Astrocyte of the hippocampus (primary cell): Measurements from ENCODE around the gene FCGR2B.
A peak's percentile ranks its signal among the peaks of the same experiment; 100 is the strongest.
"Not testable (repeated sequence)": the region's sequence is repeated elsewhere in the genome, so short reads cannot be mapped to it uniquely, and the experiment has no call there.

Source experiments
- DNase-seq: peaks from one replicate; pipeline ENCODE4 v3.0.0; 2011; ENCODE audit warnings: low read depth, low spot score

Gene FCGR2B

DNA sequence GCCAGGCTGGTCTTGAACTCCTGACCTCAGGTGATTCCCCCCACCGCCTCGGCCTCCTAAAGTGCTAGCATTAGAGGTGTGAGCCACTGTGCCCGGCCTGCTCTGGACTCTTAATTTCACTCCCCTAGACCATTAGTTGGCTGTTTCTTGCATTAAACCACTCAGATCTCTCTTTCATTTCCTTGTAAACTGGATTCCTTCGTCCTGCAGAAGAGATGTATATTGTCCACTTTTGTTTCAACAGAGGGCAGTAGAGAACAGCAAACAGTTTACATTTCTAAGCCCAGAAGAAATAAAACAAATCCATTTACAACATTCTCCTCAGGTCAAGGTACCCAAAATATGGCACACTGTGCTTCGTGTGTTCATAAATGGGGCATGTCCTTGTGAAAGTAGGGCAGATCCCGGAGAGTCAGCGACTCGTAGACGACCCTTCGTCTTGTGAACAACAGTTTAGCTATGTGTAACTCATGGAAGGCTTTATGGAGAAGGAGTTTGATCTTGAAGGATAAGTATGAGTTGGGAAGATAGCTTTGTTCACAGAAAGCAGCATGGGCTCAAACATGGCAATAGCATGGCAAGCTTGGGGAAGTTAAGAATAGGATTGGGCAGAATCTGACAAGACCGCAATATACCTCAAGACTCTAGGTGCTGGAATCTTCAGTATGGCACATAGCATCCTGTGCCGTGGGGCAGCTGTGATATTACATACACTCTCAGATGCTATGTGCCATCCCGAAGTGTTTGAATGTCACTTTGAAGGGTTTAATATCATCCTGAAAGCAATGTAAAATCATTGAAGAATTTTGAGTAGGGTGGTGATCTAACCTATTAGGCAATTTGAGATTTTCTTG, 15.2 kb upstream of the FCGR2B start:
- peak; percentile 43 for DNase-seq

DNA sequence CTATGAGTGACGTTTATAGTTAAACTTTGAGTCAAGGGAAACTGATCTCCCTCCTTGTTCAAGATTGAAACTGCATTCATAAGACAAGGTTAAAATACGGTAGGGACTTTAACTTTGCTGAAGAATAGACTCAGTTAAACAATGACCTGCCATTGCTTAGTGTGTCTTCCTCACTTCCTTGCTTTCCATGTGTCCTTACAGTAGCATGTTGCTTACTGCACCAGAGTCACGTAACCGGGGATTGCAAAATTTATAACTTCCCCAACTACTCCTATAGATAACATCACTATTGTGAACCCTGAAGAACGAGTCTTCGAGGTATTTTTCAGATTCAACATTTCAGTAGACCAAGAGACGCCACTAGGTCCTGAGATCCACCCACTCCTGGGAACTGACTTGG, 9.4 kb upstream of the FCGR2B start:
- not testable (repeated sequence) for DNase-seq

GRCh38 chr1:161653971-161654370, 9.0 kb upstream of the FCGR2B start:
- not testable (repeated sequence) for DNase-seq

- not testable (repeated sequence) for DNase-seq
These were observed 4.4 kb upstream of the FCGR2B start for GRCh38 chr1:161658524-161658923.

- DNase-seq, result not testable (repeated sequence)
These were observed 1.2 kb upstream of the FCGR2B start for GRCh38 chr1:161661660-161662311.

DNA sequence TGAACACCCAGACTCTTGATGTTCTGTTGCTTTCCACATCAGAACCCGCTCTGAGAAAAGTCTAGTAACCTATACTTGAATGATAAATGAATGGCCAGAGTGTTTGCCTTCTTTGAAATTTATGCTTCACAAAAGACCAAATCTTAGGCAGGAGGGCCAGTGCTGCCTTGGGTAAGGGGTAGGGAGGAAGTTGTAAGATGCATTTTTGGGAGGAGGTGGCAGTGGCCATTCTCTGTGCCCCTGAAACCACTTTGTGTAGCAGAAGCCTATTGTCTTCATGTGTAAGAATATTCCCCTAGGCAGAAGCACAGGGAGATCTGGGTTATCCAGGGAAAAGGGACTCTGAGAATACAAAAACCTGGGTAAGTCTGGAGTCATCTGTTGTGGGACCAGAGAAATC, 626 bp downstream of the FCGR2B start:
- not testable (repeated sequence) for DNase-seq

- DNase-seq, result not testable (repeated sequence)
These were observed 1.7 kb downstream of the FCGR2B start for GRCh38 chr1:161664689-161665088.

DNA sequence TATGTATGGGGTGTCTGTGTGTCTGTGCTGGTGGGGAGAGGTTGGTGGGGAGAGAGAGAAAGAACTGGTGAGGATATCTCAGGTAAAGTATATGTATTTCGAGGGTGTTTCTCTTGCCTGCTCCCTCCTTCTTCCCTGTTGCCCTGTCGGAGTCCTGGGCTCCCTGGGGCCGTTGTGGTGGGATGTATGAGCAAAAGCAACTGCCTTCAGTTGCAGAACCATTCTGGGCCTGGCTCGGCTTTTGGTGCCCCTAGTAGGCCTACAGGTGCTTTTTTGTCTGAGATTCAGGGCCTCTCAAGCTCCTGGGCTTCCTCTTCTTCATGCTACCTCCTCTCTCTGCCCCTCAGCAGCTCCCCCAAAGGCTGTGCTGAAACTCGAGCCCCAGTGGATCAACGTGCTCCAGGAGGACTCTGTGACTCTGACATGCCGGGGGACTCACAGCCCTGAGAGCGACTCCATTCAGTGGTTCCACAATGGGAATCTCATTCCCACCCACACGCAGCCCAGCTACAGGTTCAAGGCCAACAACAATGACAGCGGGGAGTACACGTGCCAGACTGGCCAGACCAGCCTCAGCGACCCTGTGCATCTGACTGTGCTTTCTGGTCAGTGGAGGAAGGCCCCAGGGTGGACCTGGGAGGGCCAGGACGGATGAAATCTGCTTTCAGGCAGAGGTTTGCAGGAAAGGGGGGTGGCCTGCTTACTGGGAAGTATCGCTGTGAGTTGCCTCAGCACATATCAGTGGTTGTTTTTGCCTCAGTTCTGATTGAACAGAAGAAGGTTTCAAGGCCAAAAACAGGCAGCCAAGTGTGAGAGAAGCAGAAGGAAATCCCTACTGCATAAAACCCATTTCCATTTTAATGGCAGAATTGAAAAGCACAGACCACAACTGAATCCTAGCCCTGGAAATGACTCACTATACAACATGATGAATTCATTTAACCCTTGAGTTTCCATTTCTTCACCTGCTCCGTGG, 8.4 kb downstream of the FCGR2B start:
- peak; percentile 63 for DNase-seq

DNA sequence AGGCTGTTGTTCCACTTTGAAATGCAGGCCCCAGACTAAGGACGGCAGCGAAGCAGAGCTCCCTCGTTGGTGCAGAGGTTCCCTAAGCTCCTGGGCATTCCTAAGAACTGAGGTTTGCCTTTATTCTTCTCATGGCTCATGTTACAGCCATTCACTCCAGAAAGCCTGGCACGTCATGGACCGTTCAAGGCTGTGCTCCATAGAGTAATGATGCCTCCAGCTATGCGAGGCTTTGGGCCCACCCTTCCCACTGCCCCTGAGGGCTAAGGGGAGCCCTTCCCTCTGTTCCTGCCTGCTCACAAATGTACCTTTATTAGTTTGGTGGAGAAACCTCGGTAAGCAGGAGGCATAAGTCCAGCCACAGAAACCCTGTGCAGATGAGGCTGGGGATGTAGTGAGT, 10.5 kb downstream of the FCGR2B start:
- peak; percentile 81 for DNase-seq

DNA sequence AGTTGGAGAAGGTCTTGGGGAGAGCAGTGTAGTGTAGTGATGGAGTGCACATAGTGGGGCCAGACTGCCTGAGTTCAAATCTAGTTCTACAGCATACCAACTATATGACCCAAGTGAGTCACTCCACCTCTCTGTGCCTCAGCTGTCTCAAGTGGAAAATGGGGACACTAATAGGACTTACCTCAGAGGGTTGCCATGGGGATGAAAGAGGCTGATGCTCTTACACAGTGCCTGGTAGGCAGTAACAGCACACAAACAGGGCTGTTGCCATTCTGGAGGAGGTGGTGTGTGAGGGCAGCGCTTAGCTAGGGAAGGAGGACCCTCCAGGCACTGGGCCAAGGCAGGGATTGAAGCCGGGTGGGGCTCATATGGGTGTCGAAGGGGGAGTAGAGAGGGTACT, 11.5 kb downstream of the FCGR2B start:
- DNase-seq, result not testable (repeated sequence)

GRCh38 chr1:161674908-161675307, 12.0 kb downstream of the FCGR2B start:
- DNase-seq, result not testable (repeated sequence)

GRCh38 chr1:161676441-161676840, 13.5 kb downstream of the FCGR2B start:
- DNase-seq, result no peak

DNA sequence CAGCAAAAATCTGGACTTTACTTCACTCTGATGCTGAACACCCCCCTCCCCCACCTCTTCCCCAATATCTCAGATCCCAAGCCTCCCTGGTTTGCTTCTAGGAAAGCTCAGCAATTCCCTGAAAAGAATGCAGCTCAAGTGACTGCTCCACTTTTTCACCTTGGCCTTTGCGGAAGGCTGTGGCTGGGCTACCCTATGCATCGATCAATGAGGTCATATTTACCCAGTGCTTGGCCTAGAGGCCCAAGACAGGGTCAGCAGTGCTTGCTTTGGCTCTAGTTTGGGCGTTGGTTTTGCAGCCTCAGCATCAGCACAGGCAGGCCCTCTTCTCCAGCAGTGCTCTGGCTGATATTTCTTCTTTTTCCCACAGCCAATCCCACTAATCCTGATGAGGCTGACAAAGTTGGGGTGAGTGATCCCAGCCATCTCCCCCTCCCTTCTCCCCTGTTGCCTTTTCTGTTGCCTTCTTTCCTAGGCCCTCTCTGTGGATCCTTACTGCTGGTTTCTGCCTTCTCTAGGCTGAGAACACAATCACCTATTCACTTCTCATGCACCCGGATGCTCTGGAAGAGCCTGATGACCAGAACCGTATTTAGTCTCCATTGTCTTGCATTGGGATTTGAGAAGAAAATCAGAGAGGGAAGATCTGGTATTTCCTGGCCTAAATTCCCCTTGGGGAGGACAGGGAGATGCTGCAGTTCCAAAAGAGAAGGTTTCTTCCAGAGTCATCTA, 14.2 kb downstream of the FCGR2B start:
- DNase-seq, result no peak

- no peak for DNase-seq
These were observed 15.6 kb downstream of the FCGR2B start for GRCh38 chr1:161678500-161678899.

DNA sequence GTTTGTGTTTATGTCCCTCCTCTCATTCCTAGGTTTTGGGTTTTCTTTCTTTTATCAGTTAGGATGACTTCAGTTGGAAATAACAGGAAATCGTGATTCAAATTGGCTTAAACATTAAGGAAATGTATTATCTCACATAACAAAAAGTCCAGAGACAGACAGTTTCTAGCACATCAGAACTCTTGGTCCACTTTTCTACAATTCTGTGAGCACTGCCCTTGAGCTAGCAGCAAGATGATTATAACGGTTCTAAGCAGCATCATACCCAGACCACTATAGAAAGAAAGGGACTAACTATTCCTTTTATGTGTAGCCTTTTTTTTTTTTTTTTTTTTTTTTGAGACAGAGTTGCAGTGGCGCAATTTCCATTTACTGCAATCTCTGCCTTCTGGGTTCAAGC, 18.9 kb downstream of the FCGR2B start:
- DNase-seq, result no peak

- DNase-seq, result no peak
These were observed 26.0 kb downstream of the FCGR2B start for GRCh38 chr1:161688946-161689345.

DNA sequence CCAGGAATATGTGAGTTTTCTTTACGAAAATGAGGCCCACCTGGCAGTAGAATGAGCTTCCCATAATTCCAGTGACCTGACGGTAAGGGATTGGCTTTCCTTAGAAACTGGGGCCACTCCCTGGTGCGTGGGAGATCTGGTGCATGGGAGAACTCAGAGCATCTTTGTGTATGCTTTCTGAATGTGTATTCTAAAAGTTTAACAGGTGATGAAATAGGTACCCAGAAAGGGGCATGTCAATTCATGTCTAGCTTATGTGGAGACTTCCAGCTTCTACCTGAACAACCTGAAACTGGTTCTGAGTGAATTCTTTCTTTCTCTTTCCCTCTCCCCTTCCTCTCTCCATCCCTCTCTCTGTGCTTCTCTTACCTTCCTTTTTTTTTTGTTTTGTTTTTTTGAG, 28.9 kb downstream of the FCGR2B start:
- DNase-seq, result no peak

DNA sequence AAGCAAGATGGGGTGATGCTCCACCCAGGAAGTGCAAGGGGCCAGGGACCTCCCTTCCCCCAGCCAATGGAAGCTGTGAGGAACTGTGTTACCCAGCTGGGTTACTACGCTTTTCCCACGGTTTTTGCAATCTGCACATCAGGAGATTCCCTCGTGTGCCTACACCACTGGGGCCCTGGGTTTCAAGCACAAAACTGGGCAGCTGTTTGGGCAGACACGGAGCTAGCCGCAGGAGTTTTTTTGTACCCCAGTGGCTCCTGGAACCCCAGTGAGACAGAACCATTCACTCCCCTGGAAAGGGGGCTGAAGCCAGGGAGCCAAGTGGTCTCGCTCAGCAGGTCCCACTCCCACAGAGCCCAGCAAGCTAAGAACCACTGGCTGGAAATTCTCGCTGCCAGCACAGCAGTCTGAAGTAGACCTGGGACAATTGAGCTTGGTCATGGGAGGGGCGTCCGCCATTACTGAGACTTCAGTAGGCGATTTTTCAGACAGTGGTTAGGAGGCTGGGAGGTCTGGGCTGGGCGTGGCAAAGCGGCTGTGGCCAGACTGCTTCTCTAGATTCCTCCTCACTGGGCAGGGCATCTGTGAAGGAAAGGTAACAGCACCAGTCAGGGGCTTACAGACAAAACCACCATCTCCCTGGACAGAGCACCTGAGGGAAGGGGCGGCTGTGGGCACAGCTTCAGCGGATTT, 30.2 kb downstream of the FCGR2B start:
- not testable (repeated sequence) for DNase-seq

- not testable (repeated sequence) for DNase-seq
These were observed 35.4 kb downstream of the FCGR2B start for GRCh38 chr1:161698302-161698701.

DNA sequence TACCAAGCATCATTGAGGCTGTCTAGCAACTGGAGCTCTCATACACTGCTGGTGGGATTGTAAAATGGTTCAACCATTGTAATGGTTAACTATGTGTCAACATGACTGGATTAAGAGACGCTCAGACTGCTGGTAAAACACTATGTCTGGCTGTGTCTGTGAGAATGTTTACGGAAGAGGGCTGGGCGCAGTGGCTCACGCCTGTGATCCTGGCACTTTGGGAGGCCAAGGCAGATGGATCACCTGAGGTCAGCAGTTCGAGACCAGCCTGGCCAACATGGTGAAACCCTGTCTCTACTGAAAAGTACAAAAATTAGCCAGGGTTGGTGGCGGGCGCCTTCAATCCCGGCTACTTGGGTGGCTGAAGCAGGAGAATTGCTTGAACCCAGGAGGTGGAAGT, 39.3 kb downstream of the FCGR2B start:
- DNase-seq, result no peak

GRCh38 chr1:161705537-161705936, 42.6 kb downstream of the FCGR2B start:
- DNase-seq, result no peak
